ENCODE results near the gene CCNI.

GRCh38 chr4:77113069-77113468 lies 37.3 kb upstream of the CCNI start:
- TF ChIP-seq POLR2A (IDR thresholded peaks at IDR 0.05) (no peak), CTCF (IDR thresholded peaks at IDR 0.05) (no peak)

Data from Peyer's patch (tissue), 4 donors.